Neural cell (in vitro differentiated cells): ENCODE measurements around the gene DAPK2. TPM values are rescaled to one million over a fixed set of nuclear protein-coding genes. Genes with fewer than 3 reads are reported as not detected.
A peak's percentile ranks its signal among the peaks of the same experiment; 100 is the strongest.

Source experiments
- H2AFZ ChIP-seq: fragments of 200-600, 300-800 bp; sonication (generic), shearing (Covaris generic); 2 replicates; pipeline ENCODE4 v1.6.0; 2014; ENCODE audit warnings: low read depth, mild to moderate bottlenecking, antibody characterized with exemption, low read length, moderate library complexity
- H3F3A ChIP-seq: fragments of 200-600 bp; shearing (Covaris generic); 2 replicates; pipeline ENCODE4 v1.6.1; 2016; ENCODE audit warnings: mild to moderate bottlenecking, moderate library complexity, mixed read lengths, antibody characterized with exemption, low read length; ENCODE audit not compliant: insufficient read depth, poor library complexity, severe bottlenecking
- H3K27ac ChIP-seq: fragments of 200-600, 300-800 bp; sonication (generic), shearing (Covaris generic); 2 replicates; pipeline ENCODE4 v1.5.1; 2014; ENCODE audit warnings: mild to moderate bottlenecking, low read length, moderate library complexity
- H3K27me3 ChIP-seq: fragments of 300-800, 200-600 bp; sonication (generic), shearing (Covaris generic); 2 replicates; pipeline ENCODE4 v1.6.0; 2014; ENCODE audit warnings: mild to moderate bottlenecking, low read depth, low read length, moderate library complexity; ENCODE audit not compliant: insufficient read depth
- H3K36me3 ChIP-seq: fragments of 300-800, 200-600 bp; sonication (generic), shearing (Covaris generic); 2 replicates; pipeline ENCODE4 v1.5.1; 2014; ENCODE audit warnings: mild to moderate bottlenecking, antibody characterized with exemption, low read length, moderate library complexity; ENCODE audit not compliant: insufficient read depth
- H3K4me2 ChIP-seq: fragments of 300-800, 200-600 bp; sonication (generic), shearing (Covaris generic); 2 replicates; pipeline ENCODE4 v1.6.0; 2014; ENCODE audit warnings: mild to moderate bottlenecking, low read length
- H3K4me3 ChIP-seq: fragments of 300-800, 200-600 bp; sonication (generic), shearing (Covaris generic); 2 replicates; pipeline ENCODE4 v1.5.1; 2014; ENCODE audit warnings: mild to moderate bottlenecking, low read length, moderate library complexity
- H3K79me2 ChIP-seq: fragments of 200-600 bp; shearing (Covaris generic); replicated peaks from 2 replicates; pipeline ENCODE4 v1.6.0; 2014; ENCODE audit warnings: mild to moderate bottlenecking, low read length, moderate library complexity; ENCODE audit not compliant: insufficient read depth
- H3K9ac ChIP-seq: fragments of 300-800, 200-600 bp; sonication (generic), shearing (Covaris generic); 2 replicates; pipeline ENCODE4 v1.6.1; 2016; ENCODE audit warnings: mild to moderate bottlenecking, low read length, mixed read lengths
- H3K9me2 ChIP-seq: fragments of 200-600 bp; shearing (Covaris generic); 2 replicates; pipeline ENCODE4 v1.6.1; 2016; ENCODE audit warnings: mild to moderate bottlenecking, low read length, mixed read lengths; ENCODE audit not compliant: insufficient read depth
- H3K9me3 ChIP-seq: fragments of 200-600, 300-800 bp; sonication (generic), shearing (Covaris generic); 2 replicates; pipeline ENCODE4 v1.6.1; 2016; ENCODE audit warnings: mild to moderate bottlenecking, mixed run types, low read length, moderate library complexity, mixed read lengths
- H4K20me1 ChIP-seq: fragments of 200-600 bp; shearing (Covaris generic); 2 replicates; pipeline ENCODE4 v1.6.1; 2016; ENCODE audit warnings: mild to moderate bottlenecking, mixed run types; ENCODE audit not compliant: insufficient read depth
- CTCF ChIP-seq: fragments of 450-650 bp; IDR thresholded peaks from 2 replicates; pipeline ENCODE4 v1.5.1; 2014; ENCODE audit warnings: antibody characterized with exemption, mild to moderate bottlenecking, moderate library complexity; ENCODE audit not compliant: poor library complexity, severe bottlenecking
- EP300 ChIP-seq: fragments of 450-650 bp; conservative IDR thresholded peaks from 2 replicates; pipeline ENCODE4 v1.6.1; 2014; ENCODE audit warnings: antibody characterized with exemption, mild to moderate bottlenecking, moderate library complexity; ENCODE audit not compliant: poor library complexity, severe bottlenecking
- EZH2 ChIP-seq: fragments of 200-600, 300-800 bp; shearing (Covaris generic), sonication (generic); IDR thresholded peaks from 2 replicates; pipeline ENCODE4 v1.6.1; 2014; ENCODE audit warnings: antibody characterized with exemption, low read length, borderline replicate concordance, mild to moderate bottlenecking; ENCODE audit not compliant: insufficient read depth, poor library complexity, severe bottlenecking
- MXI1 ChIP-seq: fragments of 450-650 bp; conservative IDR thresholded peaks from 2 replicates; pipeline ENCODE4 v1.6.1; 2014; ENCODE audit warnings: antibody characterized with exemption, mild to moderate bottlenecking; ENCODE audit not compliant: poor library complexity, severe bottlenecking
- POLR2AphosphoS5 ChIP-seq: IDR thresholded peaks from 2 replicates; pipeline ENCODE4 v1.6.1; 2012
- RAD21 ChIP-seq: fragments of 450-650 bp; conservative IDR thresholded peaks from 2 replicates; pipeline ENCODE4 v1.6.1; 2014; ENCODE audit warnings: antibody characterized with exemption, mild to moderate bottlenecking, moderate library complexity
- REST ChIP-seq: IDR thresholded peaks from 2 replicates; pipeline ENCODE4 v1.6.1; 2012; ENCODE audit warnings: borderline replicate concordance
- SMC3 ChIP-seq: fragments of 450-650 bp; conservative IDR thresholded peaks from 2 replicates; pipeline ENCODE4 v1.6.1; 2014; ENCODE audit warnings: antibody characterized with exemption, mild to moderate bottlenecking, moderate library complexity; ENCODE audit not compliant: poor library complexity
- TAF1 ChIP-seq: IDR thresholded peaks from 2 replicates; pipeline ENCODE4 v1.6.1; 2012; ENCODE audit warnings: low read depth
- polyA plus RNA-seq: library from polyadenylated mRNA; depleted of rRNA; stranded (reverse); fragments of >200 nt; gene quantifications from 2 replicates; pipeline ENCODE4 v1.2.3, GENCODE V29; 2014

DAPK2 gene
- polyA plus RNA-seq, 1 donor from 2014 or later: 0.78 TPM

DNA sequence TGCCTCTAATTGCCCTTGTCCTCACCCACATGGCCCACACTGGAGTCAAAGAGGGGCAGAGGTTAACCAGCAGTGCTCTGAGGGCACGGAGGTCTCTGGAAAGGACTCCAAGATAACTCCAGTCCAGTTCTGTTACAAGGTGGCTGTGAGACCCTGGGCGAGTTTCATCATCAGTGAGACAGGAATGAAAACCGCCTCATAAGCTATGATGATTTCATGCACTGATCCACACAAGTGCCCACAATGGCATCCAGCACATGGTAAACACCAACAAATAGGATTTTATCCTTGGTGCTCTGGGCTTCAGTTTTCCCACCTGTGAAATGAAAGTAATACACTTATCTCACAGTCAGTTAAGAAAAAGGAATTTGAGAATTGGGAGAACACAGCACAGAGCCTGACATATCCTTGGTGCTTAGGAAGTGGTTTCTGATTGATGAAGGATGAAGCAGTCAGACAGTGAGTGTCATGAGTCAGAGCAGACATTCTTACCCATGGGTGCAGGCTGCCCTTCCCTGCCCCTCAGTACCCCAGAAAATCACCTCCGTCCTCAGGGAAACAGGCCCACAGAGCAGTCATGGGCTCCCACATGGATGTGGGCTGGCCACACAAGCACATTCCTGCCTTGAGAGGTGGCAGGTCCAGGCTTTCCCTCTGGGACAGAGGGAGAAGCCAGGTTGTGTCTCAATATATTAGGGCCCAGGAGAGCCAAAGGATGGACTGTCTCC, 48.4 kb downstream of the DAPK2 start:
- Histone ChIP-seq H3K79me2 (no peaks in the 10 kb centered on the region), H4K20me1 (no peaks in the 10 kb centered on the region), H3K27me3 (no peaks in the 10 kb centered on the region), H3K4me3 (no peak overlapping the region), H3K9me3 (no peaks in the 10 kb centered on the region), H3F3A (no peaks in the 10 kb centered on the region), H2AFZ (no peak overlapping the region), H3K9me2 (no peaks in the 10 kb centered on the region), H3K4me2 (no peak overlapping the region), H3K27ac (no peak overlapping the region), H3K9ac (no peak overlapping the region), H3K36me3 (no peaks in the 10 kb centered on the region)
- TF ChIP-seq RAD21 (no peak), CTCF (no peak), TAF1 (no peak), SMC3 (no peak), MXI1 (no peak), POLR2AphosphoS5 (no peak), EP300 (no peak), EZH2 (no peak), REST (no peak)

GRCh38 chr15:63996794-63997357, 49.4 kb downstream of the DAPK2 start:
- Histone ChIP-seq H3K36me3 (no peaks in the 10 kb centered on the region), H3K9me3 (no peaks in the 10 kb centered on the region), H3K4me2 (no peak overlapping the region), H3K4me3 (no peak overlapping the region), H3K79me2 (no peaks in the 10 kb centered on the region), H3K27me3 (no peaks in the 10 kb centered on the region), H2AFZ (no peak overlapping the region), H4K20me1 (no peaks in the 10 kb centered on the region), H3K27ac (no peak overlapping the region), H3K9ac (no peak overlapping the region), H3K9me2 (no peaks in the 10 kb centered on the region), H3F3A (no peaks in the 10 kb centered on the region)
- TF ChIP-seq CTCF (no peak), RAD21 (no peak), EZH2 (no peak), REST (no peak), TAF1 (no peak), MXI1 (no peak), POLR2AphosphoS5 (peak; percentile 13), SMC3 (no peak), EP300 (peak; percentile 57)
